Hematopoietic multipotent progenitor cell (in vitro differentiated cells): ENCODE data around the gene BANP. TPM values are rescaled to one million over a fixed set of nuclear protein-coding genes. Genes with fewer than 3 reads are reported as not detected.
"Not testable (repeated sequence)": the region's sequence is repeated elsewhere in the genome, so short reads cannot be mapped to it uniquely, and the experiment has no call there.

Experiments used
- DNase-seq, 3 donors: peaks; one replicate each; pipeline ENCODE4 v3.0.0-alpha.2; 2011 to 2015; ENCODE audit warnings: low read depth in 2 of 3, low spot score in 2 of 3
- total RNA-seq: library from RNA; depleted of rRNA; stranded (reverse); fragments of >200 nt; gene quantifications from one replicate; pipeline ENCODE4 v1.2.3, GENCODE V29; 2012

BANP gene
- total RNA-seq, 1 donor: 74.1 TPM

- no peak for DNase-seq
These were observed 125.1 kb downstream of the BANP start for GRCh38 chr16:88076211-88076931.

- DNase-seq: not testable (repeated sequence)
These were observed 125.7 kb downstream of the BANP start for GRCh38 chr16:88076932-88077320.

- no peak for DNase-seq
These were observed 126.3 kb downstream of the BANP start for GRCh38 chr16:88077328-88078108.

GRCh38 chr16:88078111-88078775, 127.0 kb downstream of the BANP start:
- DNase-seq: no peak

- no peak for DNase-seq
These were observed 132.3 kb downstream of the BANP start for GRCh38 chr16:88083582-88083981.

GRCh38 chr16:88084881-88085280, 133.6 kb downstream of the BANP start:
- DNase-seq: no peak

GRCh38 chr16:88086571-88087516, 135.6 kb downstream of the BANP start:
- DNase-seq: no peak

- DNase-seq: no peak
These were observed 136.3 kb downstream of the BANP start for GRCh38 chr16:88087517-88087877.

GRCh38 chr16:88088161-88088581, 136.9 kb downstream of the BANP start:
- no peak for DNase-seq

- not testable (repeated sequence) for DNase-seq
These were observed 137.4 kb downstream of the BANP start for GRCh38 chr16:88088611-88089010.

GRCh38 chr16:88089071-88089470, 137.8 kb downstream of the BANP start:
- DNase-seq: not testable (repeated sequence)

- not testable (repeated sequence) for DNase-seq
These were observed 138.6 kb downstream of the BANP start for GRCh38 chr16:88089632-88090376.

- DNase-seq: not testable (repeated sequence)
These were observed 139.3 kb downstream of the BANP start for GRCh38 chr16:88090377-88091175.

- not testable (repeated sequence) for DNase-seq
These were observed 140.2 kb downstream of the BANP start for GRCh38 chr16:88091221-88091971.

- peak in 1 of 3 donors; percentile 8 for DNase-seq
These were observed 140.7 kb downstream of the BANP start for GRCh38 chr16:88091972-88092302.

- not testable (repeated sequence) for DNase-seq
These were observed 141.7 kb downstream of the BANP start for GRCh38 chr16:88092791-88093555.

GRCh38 chr16:88093556-88094252, 142.5 kb downstream of the BANP start:
- not testable (repeated sequence) for DNase-seq
